GM12801 (cell line): Measurements from ENCODE around the gene ZNF385C.

Experiments
- TF ChIP-seq, protein P1 (sequence below): IDR thresholded peaks from one replicate; pipeline ENCODE4 v1.5.1; 2011; ENCODE audit warnings: control low read depth; ENCODE audit not compliant: insufficient read length; ENCODE audit errors: extremely low read depth

Gene ZNF385C

DNA sequence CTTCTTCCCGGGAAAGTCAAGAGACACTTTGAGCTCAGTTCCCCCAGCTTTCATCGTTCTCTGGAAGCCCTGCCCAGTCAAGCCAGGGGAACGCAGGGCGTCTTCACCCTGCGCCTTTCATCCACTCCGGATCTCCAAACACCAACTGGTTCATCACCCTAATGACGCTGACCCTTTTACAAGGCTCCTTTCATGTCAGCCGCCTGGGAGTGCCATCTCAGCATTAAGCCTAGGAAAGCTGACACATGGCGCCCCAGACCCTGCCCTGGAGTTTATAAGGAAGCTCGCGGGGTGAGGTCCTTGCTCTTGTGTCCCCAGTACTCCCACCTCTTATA, 80.4 kb downstream of the ZNF385C start:
- TF ChIP-seq, protein P1, sequence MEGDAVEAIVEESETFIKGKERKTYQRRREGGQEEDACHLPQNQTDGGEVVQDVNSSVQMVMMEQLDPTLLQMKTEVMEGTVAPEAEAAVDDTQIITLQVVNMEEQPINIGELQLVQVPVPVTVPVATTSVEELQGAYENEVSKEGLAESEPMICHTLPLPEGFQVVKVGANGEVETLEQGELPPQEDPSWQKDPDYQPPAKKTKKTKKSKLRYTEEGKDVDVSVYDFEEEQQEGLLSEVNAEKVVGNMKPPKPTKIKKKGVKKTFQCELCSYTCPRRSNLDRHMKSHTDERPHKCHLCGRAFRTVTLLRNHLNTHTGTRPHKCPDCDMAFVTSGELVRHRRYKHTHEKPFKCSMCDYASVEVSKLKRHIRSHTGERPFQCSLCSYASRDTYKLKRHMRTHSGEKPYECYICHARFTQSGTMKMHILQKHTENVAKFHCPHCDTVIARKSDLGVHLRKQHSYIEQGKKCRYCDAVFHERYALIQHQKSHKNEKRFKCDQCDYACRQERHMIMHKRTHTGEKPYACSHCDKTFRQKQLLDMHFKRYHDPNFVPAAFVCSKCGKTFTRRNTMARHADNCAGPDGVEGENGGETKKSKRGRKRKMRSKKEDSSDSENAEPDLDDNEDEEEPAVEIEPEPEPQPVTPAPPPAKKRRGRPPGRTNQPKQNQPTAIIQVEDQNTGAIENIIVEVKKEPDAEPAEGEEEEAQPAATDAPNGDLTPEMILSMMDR = no peak

DNA sequence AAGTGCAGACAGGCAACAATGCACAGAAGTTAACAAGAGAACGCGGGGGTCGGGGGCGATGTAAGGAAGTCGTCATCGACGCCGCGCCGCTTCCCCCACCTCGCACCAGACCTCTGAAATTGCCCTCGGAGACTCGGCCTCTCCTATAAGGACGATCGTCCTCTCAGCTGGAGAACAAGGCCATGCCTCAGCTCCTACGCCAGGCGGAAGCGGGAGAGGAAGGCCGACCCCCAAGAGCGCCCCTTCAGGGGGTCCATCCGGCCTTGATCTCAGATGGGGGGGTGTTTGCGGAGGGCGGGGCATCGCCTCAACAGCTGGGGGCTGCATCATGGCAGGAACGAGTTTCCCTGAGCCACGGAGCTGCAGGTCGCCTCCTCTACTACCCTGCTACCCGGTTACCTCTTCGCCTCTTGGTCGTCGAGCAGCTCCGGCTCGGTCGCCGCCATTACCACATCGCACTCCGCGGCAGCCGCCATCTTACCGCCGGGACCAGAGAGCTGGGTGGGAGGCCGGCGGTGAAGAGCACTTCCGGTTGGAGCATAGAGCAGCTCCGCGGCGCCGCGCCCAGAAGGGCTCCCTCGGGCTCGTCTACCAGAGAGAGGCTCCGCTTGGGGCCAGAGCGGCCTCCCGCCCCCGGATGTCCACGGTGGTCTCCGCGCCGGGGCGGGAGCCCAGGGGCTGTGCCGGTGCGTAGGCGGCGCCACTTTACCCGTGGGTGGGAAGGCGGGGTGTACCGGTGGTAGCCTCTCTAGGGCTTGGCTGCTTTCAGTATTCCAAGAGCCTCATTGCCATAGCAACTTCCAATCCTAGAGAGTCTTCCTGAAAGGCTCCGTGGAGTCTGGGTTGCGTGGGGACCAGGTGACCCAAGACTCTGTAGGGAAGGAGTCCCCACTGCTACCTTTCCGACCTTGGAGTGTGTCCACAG, 81.1 kb downstream of the ZNF385C start, which contains the start of gene DNAJC7:
Gene DNAJC7 (minus strand): TSS at position 499 of the 925 bp plus-strand sequence. CDS start 23 bp downstream, at position 476.
- TF ChIP-seq, protein P1 = no peak

- TF ChIP-seq, protein P1 = no peak
These were observed 81.9 kb downstream of the ZNF385C start for GRCh38 chr17:42016411-42016831.

- TF ChIP-seq, protein P1 = no peak
These were observed 87.3 kb downstream of the ZNF385C start for GRCh38 chr17:42010898-42011516.

GRCh38 chr17:42009170-42009569, 89.1 kb downstream of the ZNF385C start:
- TF ChIP-seq, protein P1 = no peak

DNA sequence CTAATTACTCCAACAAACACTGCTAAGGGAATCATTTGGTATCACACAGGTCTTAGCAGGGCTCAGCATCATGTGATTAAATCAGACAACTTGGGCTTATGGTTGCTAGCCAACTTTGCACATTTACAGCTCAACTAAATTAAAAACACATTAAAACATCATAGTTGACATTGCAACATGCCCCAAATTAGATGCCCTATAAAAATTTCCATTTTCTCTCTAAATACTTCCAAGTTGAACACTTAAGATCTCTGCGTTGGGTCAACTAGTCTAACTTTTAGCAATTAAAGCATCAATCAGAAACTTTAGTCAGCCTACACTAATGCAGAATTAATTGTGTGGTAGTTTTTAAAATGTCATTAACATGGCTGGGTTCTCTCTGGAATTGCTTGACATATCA, 93.1 kb downstream of the ZNF385C start:
- TF ChIP-seq, protein P1 = no peak

DNA sequence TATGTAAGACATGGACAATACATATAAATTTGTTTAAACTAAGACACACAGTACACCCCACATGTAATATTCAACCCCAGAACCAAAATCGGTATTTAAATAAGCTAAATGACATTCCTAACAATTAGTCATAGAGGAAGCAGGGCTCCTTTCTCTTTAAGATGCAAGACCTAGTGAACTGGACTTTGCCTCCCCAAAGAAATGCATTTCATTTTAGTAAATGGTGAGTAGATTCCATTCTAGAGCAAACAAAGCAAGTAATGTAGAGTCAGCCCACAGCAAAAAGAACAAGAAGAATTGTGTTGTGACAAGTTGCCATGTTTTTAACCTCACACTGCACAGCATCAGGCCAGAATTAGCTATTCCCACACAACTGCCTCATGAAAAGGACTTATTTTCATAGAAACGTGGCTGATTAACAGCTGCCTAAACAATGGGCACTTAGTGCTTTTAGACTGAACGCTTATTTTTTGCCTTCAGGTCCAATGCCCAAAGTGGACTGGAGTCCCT, 95.4 kb downstream of the ZNF385C start:
- TF ChIP-seq, protein P1 = no peak
